Tongue (tissue), 2 donors: Measurements from ENCODE around the gene FCER1G. TPM values are rescaled to one million over a fixed set of nuclear protein-coding genes. Genes with fewer than 3 reads are reported as not detected.

Source experiments
- DNase-seq: peaks from one replicate; pipeline ENCODE4 v3.0.0-alpha.2; 2015
- total RNA-seq: library from RNA; depleted of rRNA; stranded (reverse); fragments of >200 nt; gene quantifications from one replicate; pipeline ENCODE4 v1.2.3, GENCODE V29; 2014

FCER1G gene
- total RNA-seq = 4.4 TPM

DNA sequence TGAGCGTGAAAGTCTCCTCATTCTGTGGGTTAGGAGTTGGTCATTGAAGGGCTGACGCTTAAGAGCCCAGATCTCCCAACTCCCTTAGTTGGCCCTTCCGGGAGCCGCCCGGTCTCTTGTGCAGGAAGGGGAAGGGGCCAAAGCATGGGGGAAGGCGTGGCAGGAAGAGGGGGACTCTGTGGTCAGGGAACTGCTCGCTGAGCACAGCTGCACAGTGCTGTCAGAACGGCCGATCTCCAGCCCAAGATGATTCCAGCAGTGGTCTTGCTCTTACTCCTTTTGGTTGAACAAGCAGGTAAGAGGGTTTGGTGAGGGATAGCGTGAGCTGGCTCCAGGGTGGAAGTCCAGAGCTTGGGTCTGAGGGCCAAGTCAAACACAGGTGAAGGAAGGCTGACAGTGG lies at the start of gene FCER1G:
Gene FCER1G (plus strand): TSS at position 220 of the 400 bp plus-strand sequence. CDS start 27 bp downstream, at position 247.
- DNase-seq = no peak

- peak; percentile 99 for DNase-seq
Observed at GRCh38 chr1:161165742-161166668, 49.1 kb upstream of the FCER1G start, which contains the start of gene PPOX. TSS of gene PPOX (plus strand) at chr1:161166426. CDS start at chr1:161166848, 422 bp downstream.

GRCh38 chr1:161166669-161167548 lies 48.2 kb upstream of the FCER1G start:
- DNase-seq = no peak

- DNase-seq = no peak
Observed at GRCh38 chr1:161168906-161169305, 46.2 kb upstream of the FCER1G start.

DNA sequence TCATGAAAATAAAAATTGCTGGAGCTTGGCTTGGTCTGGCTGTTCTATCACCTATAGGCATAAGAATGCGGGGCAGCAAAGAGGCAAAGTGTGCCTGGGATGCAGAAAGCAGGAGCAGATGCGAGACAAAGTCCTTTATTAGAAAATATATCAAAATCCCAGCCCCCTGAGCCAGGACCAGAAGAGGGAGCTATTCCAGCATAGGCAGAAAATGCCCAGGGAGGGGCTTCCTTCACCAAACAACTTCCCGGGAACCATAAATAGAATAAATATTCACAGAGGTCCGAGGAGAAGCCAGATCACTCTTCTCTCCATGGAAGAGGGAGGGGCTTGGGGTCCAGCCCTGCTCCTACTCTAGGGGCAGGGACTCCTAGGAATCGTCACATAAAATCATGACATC lies 43.9 kb upstream of the FCER1G start:
- DNase-seq = no peak

DNA sequence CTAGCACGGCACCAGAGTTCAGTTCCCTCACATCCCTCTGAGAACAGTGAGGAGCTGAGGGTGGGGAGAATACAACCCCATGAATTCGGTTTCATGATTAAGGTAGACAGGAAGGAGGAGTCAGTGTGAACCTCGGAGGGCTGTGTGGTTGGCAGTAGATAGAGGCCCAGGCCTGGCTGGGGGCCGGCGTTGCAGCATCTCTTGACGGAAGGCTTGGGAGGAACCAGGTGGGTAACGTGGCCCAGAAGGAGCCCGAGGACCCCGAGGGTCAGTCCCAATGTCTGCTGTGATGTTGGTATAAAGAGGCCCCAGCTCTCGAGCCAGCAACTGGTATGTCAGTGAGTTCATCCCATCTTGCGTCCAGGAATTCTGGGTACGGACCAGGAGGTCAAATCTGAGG lies 43.4 kb upstream of the FCER1G start:
- no peak for DNase-seq

DNA sequence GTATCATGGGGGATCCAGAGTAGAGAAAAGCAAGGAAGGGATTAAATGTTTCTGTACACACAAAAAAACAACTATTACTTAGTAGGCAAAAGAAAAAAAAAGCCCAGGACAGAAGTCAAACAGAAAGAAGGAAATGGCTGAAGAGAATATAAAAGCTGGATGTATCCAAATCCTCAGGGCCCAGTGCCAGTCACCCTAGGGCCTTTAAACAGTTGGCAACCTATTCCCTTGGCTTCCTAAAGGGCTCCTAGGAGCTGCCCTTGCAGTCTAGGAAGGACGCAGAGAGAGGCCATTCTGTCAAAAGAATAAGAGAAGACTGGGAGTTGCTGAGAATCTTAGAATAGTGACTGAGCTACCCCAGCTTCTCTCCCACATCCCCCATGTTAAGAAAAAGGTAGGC lies 42.7 kb upstream of the FCER1G start:
- DNase-seq = no peak

DNA sequence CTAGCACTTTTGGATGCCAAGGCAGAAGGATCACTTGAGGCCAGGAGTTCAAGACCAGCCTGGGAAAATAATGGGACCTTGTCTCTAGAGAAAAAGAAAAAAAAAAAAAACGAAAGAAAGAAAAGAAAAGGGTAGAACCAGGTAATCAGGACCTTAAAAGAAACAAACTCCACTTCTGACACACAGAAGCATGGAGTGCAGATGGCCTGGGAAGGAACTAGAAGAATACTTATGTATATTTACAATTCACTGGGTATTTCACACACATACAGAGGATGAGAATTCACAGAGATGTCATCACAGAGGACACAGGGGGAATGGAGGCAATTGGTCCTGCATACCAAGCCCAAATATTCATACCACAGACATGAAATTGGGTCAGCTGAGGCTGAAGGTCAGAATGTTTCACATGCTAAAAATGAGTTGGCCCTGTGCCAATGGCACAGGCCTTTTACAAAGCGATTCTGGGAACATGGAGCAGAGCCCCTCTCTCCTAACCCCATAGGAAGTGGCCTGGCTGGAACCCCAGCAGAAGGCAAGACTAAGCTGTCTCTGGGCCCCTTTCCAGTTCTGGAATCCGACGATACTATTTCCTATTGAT lies 42.2 kb upstream of the FCER1G start:
- DNase-seq = peak; percentile 41

DNA sequence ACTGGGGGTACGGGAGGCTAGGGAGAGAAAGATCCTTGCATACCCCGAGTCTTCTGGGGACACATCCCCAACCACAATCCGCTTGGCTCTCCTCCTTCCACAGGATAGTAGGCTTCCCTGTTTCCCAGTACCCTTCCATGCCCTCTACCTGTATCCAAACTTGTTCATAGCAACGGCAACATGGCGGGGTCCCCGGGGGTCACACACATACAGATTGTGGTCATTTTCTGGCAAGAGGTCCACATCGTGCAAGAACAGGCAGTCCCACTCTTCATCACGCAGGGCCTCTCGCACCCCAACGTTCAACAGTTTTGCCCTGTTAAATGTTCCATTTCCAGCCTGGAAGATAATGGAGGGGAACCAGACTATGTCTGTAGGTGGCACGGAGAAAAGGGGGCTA lies 41.4 kb upstream of the FCER1G start:
- DNase-seq = no peak

DNA sequence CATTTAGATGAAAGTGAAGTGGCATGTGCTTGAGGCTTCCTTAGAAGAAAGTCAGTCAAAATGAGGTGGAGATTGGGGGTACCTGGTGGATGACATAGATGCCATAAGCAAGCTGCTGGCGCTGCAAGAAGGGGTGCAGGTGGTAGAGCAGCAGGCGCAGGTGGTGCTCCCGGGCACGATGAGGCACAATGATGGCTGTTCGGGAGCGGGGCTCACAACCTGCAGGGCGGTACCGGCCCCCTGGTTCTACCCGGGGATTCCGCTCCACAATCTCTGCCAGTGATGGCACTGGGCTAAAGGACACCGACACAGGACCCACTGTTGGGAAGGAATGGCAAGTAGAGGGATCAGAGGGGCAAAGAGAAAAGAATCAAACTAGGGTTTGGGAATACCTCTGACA lies 40.2 kb upstream of the FCER1G start:
- DNase-seq = no peak

GRCh38 chr1:161175771-161176453 lies 39.2 kb upstream of the FCER1G start:
- no peak for DNase-seq

- DNase-seq = no peak
Observed at GRCh38 chr1:161176468-161177111, 38.5 kb upstream of the FCER1G start.

GRCh38 chr1:161177112-161177935 lies 37.8 kb upstream of the FCER1G start, which contains the start of gene B4GALT3:
TSS of gene B4GALT3 (minus strand) at chr1:161177507. CDS start at chr1:161176060, 1,447 bp downstream.
- peak; percentile 94 for DNase-seq

- DNase-seq = no peak
Observed at GRCh38 chr1:161177936-161178244, 37.2 kb upstream of the FCER1G start.

- DNase-seq = no peak
Observed at GRCh38 chr1:161179698-161180097, 35.4 kb upstream of the FCER1G start.

DNA sequence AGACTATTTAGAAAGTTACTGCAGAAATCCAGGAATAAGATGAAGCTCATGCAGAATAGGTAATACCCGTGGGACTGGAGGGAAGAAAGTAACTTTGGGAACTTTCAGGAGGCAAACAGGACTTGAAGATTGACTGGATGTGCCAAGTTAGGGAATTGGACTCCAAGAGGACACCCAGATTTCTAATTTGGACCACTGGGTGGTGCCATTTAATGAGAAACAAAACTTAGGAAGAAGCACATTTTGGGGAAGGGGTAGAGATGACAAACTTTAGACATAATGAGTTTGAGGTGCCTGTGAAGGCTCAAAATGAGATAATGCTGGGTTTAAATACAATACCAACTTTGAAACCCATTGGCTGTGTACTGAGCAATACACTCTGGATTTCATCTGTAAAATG lies 34.5 kb upstream of the FCER1G start:
- no peak for DNase-seq

- no peak for DNase-seq
Observed at GRCh38 chr1:161182214-161182613, 32.9 kb upstream of the FCER1G start.

DNA sequence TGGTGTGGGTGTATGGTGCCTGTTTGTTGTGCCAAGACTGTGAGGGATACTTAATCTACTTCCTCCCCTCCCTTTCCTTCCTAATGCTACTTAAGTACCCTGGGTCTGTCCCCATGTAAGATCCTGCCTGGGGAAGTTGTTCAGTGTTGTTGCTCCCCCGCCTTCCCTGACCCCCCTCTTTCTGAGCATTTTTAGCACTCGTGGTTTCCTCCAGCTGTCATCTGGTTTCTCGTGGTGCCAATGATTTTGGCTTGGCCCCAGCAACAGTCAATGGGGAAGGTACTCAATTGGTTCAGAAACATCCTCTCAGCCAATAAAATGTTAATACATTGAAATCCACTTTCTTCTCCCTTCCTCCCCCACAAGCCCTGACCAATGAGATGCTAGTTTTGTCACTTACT lies 29.8 kb upstream of the FCER1G start:
- peak; percentile 90 for DNase-seq

DNA sequence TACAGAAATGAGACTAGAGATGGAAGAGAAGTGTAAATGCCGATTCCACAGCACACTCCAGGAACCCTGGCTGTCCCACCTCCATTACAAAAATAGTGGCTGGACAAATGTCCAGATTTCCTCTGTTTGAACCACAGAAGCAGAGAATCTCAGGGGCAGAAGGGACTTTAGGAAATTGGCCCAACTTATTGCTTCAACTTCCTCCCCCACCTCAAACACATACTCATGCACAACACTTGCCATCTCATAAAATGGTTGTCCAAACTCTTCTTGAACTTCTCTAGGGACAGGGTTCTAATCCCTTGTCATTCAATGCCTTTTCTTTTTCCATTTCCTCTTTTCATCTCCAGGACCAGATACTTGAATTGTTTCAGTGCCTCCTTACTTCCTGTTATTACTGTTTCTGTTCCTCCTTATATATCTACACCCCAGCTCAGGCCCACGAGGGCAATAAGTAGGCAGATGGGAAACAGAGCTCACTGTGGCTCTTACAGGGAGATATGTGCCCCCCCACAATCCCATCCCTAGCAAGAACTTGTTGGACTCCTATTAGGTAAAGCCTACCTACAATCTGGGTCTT lies 29.3 kb upstream of the FCER1G start:
- DNase-seq = no peak

- DNase-seq = no peak
Observed at GRCh38 chr1:161187311-161187710, 27.8 kb upstream of the FCER1G start.
